CD4-positive, alpha-beta memory T cell (primary cell): ENCODE measurements around the gene PARK7. TPM values are rescaled to one million over a fixed set of nuclear protein-coding genes. Genes with fewer than 3 reads are reported as not detected.

ENCODE experiments used
- CTCF ChIA-PET: fragments of 350-600 bp; sonication (Branson Sonifier 250); formaldehyde crosslinking; loops from one replicate; lab custom pipeline; 2021; ENCODE audit warnings: inconsistent platforms; ENCODE audit not compliant: partially characterized antibody; lab: Charles Lee
- POLR2A ChIA-PET: fragments of 350-600 bp; sonication (Branson Sonifier 250); formaldehyde crosslinking; loops from one replicate; lab custom pipeline; 2021; ENCODE audit not compliant: partially characterized antibody; lab: Charles Lee
- DNase-seq, 5 donors: peaks; one replicate each; pipeline versions ENCODE4 v3.0.0 to v3.0.0-alpha.2; 2020 to 2022; ENCODE audit warnings: mixed read lengths in 1 of 5
- H3K27ac ChIP-seq: one replicate; pipeline ENCODE4 v1.7.0; 2013; ENCODE audit warnings: low read depth, low read length
- H3K27me3 ChIP-seq: 2 replicates; pipeline ENCODE4 v1.7.0; 2013; ENCODE audit warnings: mild to moderate bottlenecking, low read length, moderate library complexity; ENCODE audit not compliant: insufficient read depth
- H3K36me3 ChIP-seq: 2 replicates; pipeline ENCODE4 v1.7.0; 2013; ENCODE audit warnings: mild to moderate bottlenecking, low read length, moderate library complexity; ENCODE audit not compliant: insufficient read depth
- H3K4me1 ChIP-seq: 2 replicates; pipeline ENCODE4 v1.7.0; 2013; ENCODE audit warnings: mild to moderate bottlenecking, low read length, moderate library complexity; ENCODE audit not compliant: insufficient read depth
- H3K4me3 ChIP-seq, 2 donors: one replicate each; pipeline ENCODE4 v1.7.0; 2013; ENCODE audit warnings: low read length in 2 of 2, mild to moderate bottlenecking in 1 of 2
- H3K9me3 ChIP-seq, 2 donors: one replicate each; pipeline ENCODE4 v1.7.0; 2013; ENCODE audit warnings: low read length in 2 of 2, control low read depth in 1 of 2; ENCODE audit not compliant: control insufficient read depth in 1 of 2
- H3K27ac Mint-ChIP-seq, 7 donors: one replicate each; pipeline ENCODE4 v1.8.0; 2020 to 2021; ENCODE audit warnings: mixed read lengths in 7 of 7, mild to moderate bottlenecking in 6 of 7, inconsistent platforms in 3 of 7, moderate library complexity in 3 of 7
- H3K27me3 Mint-ChIP-seq, 2 donors: one replicate each; pipeline ENCODE4 v1.8.0; 2020 to 2021; ENCODE audit warnings: mixed read lengths in 2 of 2
- H3K36me3 Mint-ChIP-seq, 2 donors: one replicate each; pipeline ENCODE4 v1.8.0; 2020 to 2021; ENCODE audit warnings: mixed read lengths in 2 of 2, inconsistent platforms in 1 of 2, mild to moderate bottlenecking in 1 of 2
- H3K4me1 Mint-ChIP-seq, 4 donors: one replicate each; pipeline ENCODE4 v1.8.0; 2020 to 2021; ENCODE audit warnings: mixed read lengths in 4 of 4, mild to moderate bottlenecking in 1 of 4
- H3K4me3 Mint-ChIP-seq, 8 donors: one replicate each; pipeline ENCODE4 v1.8.0; 2020 to 2021; ENCODE audit warnings: mixed read lengths in 8 of 8, mild to moderate bottlenecking in 7 of 8, moderate library complexity in 6 of 8, inconsistent platforms in 3 of 8
- H3K9me3 Mint-ChIP-seq, 8 donors: one replicate each; pipeline ENCODE4 v1.8.0; 2020 to 2021; ENCODE audit warnings: mixed read lengths in 8 of 8, mild to moderate bottlenecking in 5 of 8, inconsistent platforms in 3 of 8, moderate library complexity in 1 of 8
- intact Hi-C: fragments of 100-400 bp; cut with micrococcal nuclease; formaldehyde crosslinking; loops from one replicate; pipeline ENCODE4 v1.15.1; 2023
- polyA plus RNA-seq, 2 donors: library from polyadenylated mRNA; unstranded; fragments of 300-500 nt; fragmentation: Illumina TruSeq; gene quantifications; one replicate each; pipeline ENCODE4 v1.2.3, GENCODE V29; 2021
- total RNA-seq, 2 experiments: library from RNA; stranded (reverse); gene quantifications; one replicate each; pipeline ENCODE4 v1.2.3, GENCODE V29; 2021

Gene PARK7
- total and polyA plus RNA-seq, 4 experiments from 2014 or later = 112 to 381 (median 232) TPM

- H3K4me3 Mint-ChIP-seq = no peak overlapping the region
- ChIA-PET CTCF (interaction anchor here (0.7 to 1.3 kb wide), 2 partner anchors 9 to 385 kb away, joined by 3 to 8 read pairs; no protein-coding TSS in a partner anchor), POLR2A (no interaction called here)
- Histone ChIP-seq H3K4me1 (no peaks in the 10 kb centered on the region), H3K36me3 (peaks cover 41% of the 10 kb centered on the region), H3K9me3 (no peaks in the 10 kb centered on the region), H3K4me3 (no peak overlapping the region), H3K27ac (no peak overlapping the region), H3K27me3 (no peaks in the 10 kb centered on the region)
- intact Hi-C loops = no loop called here
- H3K36me3 Mint-ChIP-seq = peaks cover 34 to 53% of the 10 kb centered on the region in 2 donors
- H3K4me1 Mint-ChIP-seq = peaks cover 5 to 9% (median 7%) of the 10 kb centered on the region in 4 donors
- no peak overlapping the region for H3K27ac Mint-ChIP-seq
- H3K9me3 Mint-ChIP-seq = no peaks in the 10 kb centered on the region
- DNase-seq = no peak
- H3K27me3 Mint-ChIP-seq = no peaks in the 10 kb centered on the region
Observed at GRCh38 chr1:7973086-7973485, 11.6 kb downstream of the PARK7 start.

DNA sequence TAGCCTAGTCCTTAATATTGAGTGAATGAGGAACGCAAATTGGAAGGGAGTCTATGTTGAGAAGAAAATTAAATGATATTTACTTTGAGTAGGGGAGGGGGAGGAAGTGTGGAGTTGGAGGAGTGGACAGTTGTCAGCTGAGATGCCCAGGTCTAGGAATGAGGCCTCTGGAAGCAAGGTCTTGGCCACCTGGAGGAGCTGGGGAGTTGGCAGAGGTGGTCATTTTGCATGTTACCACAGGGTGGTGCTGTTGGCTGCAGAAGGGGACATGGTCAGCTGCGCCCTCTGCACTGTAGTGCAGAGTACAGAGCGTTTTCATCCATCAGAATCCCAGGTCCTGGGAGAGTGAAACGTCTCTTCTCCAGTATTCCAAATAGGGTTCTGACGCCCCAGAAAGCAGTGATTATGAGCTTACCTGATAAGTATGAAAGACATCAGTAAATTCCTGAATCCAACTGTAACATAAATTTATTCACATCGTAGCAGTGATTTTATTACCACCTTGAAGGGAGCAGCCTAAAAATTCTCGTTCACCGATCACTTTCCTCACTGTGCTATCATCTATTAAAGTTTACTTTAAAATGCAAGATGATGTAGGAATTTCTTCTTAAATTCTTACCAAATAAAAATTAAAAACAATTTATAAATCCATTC is 13.8 kb downstream of the PARK7 start:
- H3K4me3 ChIP-seq = no peak overlapping the region
- H3K9me3 ChIP-seq = no peaks in the 10 kb centered on the region
- Mint-ChIP-seq H3K27me3 (no peaks in the 10 kb centered on the region), H3K9me3 (no peaks in the 10 kb centered on the region), H3K36me3 (peaks cover 32 to 56% of the 10 kb centered on the region in 2 donors), H3K4me1 (peaks cover 0 to 8% (median 6%) of the 10 kb centered on the region in 4 donors), H3K27ac (no peak overlapping the region), H3K4me3 (no peak overlapping the region)
- H3K4me1 ChIP-seq = no peaks in the 10 kb centered on the region
- DNase-seq = peak in 1 of 5 donors; percentile 20
- ChIA-PET POLR2A (interaction anchor here (2.1 kb wide), 1 partner anchor 14 kb away, joined by 10 read pairs; the partner anchor contains the start of gene PARK7), CTCF (interaction anchor here (0.7 to 2.7 kb wide), 7 partner anchors 9 to 375 kb away, joined by 3 to 22 read pairs (median 7); partner anchors contain the start of gene PARK7)
- H3K36me3 ChIP-seq = peaks cover 37% of the 10 kb centered on the region
- no peak overlapping the region for H3K27ac ChIP-seq
- intact Hi-C loops = no loop called here
- no peaks in the 10 kb centered on the region for H3K27me3 ChIP-seq

DNA sequence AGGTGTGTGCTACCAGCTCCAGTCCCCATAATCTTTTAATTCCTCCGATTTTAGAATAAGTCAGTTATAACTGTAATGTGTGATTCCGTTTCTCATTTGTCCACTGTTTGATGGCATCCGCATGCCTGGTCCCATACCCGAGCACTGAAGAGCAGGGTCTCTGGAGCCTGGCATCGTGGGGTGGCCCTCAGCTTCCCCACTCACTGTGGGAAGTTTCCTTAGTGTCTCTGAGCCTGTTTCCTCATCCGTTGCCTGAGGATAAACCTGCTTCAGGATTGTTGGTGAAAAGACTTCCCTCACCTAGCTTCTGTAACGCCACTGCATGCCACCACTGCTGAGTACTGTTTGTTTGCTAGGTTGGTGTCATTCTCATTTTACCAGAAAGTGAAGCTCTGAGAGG is 19.5 kb downstream of the PARK7 start:
- Mint-ChIP-seq H3K4me3 (no peak overlapping the region), H3K36me3 (peaks cover 48 to 68% of the 10 kb centered on the region in 2 donors), H3K27me3 (no peaks in the 10 kb centered on the region), H3K27ac (peak overlapping the region in 3 of 7 donors; percentile 38 to 82 (median 47)), H3K4me1 (peaks cover 6 to 10% (median 8%) of the 10 kb centered on the region in 4 donors), H3K9me3 (no peaks in the 10 kb centered on the region)
- Histone ChIP-seq H3K4me3 (no peak overlapping the region), H3K27ac (no peak overlapping the region), H3K36me3 (peaks cover 68% of the 10 kb centered on the region), H3K4me1 (peaks cover 5% of the 10 kb centered on the region), H3K27me3 (no peaks in the 10 kb centered on the region), H3K9me3 (no peaks in the 10 kb centered on the region)
- intact Hi-C loops = no loop called here
- POLR2A ChIA-PET = no interaction called here
- DNase-seq = no peak
- CTCF ChIA-PET = interaction anchor here (0.8 to 3.3 kb wide), 14 partner anchors 8 to 369 kb away, joined by 3 to 10 read pairs (median 6); no protein-coding TSS in a partner anchor

DNA sequence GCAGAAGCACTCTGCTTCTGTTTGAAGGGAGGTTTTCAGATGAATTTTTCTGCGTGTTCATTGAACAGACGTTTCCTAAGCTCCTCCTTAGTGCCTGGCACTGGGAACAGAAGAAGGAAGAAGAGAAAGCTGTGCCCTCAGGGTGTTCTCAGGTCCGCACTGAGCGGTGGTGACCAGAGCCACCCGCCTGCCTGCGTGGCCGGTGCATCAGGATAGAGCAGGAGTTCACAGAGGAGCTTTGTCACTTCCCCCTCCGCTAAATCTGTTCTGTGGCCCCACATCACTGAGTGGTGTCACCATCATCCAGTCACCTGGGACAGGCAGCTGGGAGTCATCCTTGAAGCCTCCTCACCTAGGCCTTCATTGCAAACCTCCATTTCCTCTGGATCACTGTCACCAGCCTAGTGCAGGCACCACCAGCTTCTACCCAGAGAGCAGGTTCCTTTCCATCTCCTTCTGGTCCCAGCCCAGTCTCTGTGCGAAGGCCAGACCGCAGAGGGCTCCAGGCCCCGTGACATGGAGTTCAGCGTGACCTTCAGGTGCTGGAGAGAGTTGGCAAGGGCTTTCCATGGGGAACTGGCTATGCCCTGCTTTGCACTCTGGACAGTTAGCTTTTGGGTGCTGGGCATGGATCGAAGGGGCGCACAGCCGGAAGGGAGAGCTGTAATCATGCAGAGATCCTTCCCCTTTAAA is 21.7 kb downstream of the PARK7 start:
- ChIA-PET CTCF (interaction anchor here (0.6 to 4.3 kb wide), 12 partner anchors 8 to 367 kb away, joined by 3 to 22 read pairs (median 4); partner anchors contain the start of gene PARK7), POLR2A (no interaction called here)
- peaks cover 6 to 10% (median 8%) of the 10 kb centered on the region in 4 donors for H3K4me1 Mint-ChIP-seq
- no peak overlapping the region for H3K27ac ChIP-seq
- H3K27me3 ChIP-seq = no peaks in the 10 kb centered on the region
- H3K36me3 Mint-ChIP-seq = peaks cover 48 to 71% of the 10 kb centered on the region in 2 donors
- intact Hi-C loops = no loop called here
- peaks cover 5% of the 10 kb centered on the region for H3K4me1 ChIP-seq
- H3K36me3 ChIP-seq = peaks cover 63% of the 10 kb centered on the region
- H3K4me3 ChIP-seq = no peak overlapping the region
- no peak overlapping the region for H3K4me3 Mint-ChIP-seq
- H3K27ac Mint-ChIP-seq = peak overlapping the region in 1 of 7 donors; percentile 62
- no peaks in the 10 kb centered on the region for H3K27me3 Mint-ChIP-seq
- no peaks in the 10 kb centered on the region for H3K9me3 ChIP-seq
- DNase-seq = no peak
- H3K9me3 Mint-ChIP-seq = no peaks in the 10 kb centered on the region

DNA sequence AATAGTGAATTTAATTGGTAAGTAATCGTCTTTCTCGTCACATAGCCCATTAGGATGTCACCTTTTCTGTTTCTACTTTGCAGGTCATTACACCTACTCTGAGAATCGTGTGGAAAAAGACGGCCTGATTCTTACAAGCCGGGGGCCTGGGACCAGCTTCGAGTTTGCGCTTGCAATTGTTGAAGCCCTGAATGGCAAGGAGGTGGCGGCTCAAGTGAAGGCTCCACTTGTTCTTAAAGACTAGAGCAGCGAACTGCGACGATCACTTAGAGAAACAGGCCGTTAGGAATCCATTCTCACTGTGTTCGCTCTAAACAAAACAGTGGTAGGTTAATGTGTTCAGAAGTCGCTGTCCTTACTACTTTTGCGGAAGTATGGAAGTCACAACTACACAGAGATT is 23.3 kb downstream of the PARK7 start:
- no peaks in the 10 kb centered on the region for H3K9me3 ChIP-seq
- CTCF ChIA-PET = interaction anchor here (1.2 to 4.3 kb wide), 4 partner anchors 9 to 366 kb away, joined by 5 to 22 read pairs (median 10); no protein-coding TSS in a partner anchor
- no peaks in the 10 kb centered on the region for H3K27me3 ChIP-seq
- peaks cover 52% of the 10 kb centered on the region for H3K36me3 ChIP-seq
- no peak overlapping the region for H3K27ac Mint-ChIP-seq
- H3K9me3 Mint-ChIP-seq = no peaks in the 10 kb centered on the region
- intact Hi-C loops = no loop called here
- H3K4me1 Mint-ChIP-seq = peaks cover 4 to 10% (median 7%) of the 10 kb centered on the region in 4 donors
- POLR2A ChIA-PET = interaction anchor here (1.3 kb wide), 1 partner anchor 426 kb away, joined by 3 read pairs; no protein-coding TSS in a partner anchor
- H3K4me1 ChIP-seq = peaks cover 5% of the 10 kb centered on the region
- no peak overlapping the region for H3K4me3 Mint-ChIP-seq
- DNase-seq = no peak
- no peak overlapping the region for H3K27ac ChIP-seq
- peaks cover 49 to 62% of the 10 kb centered on the region in 2 donors for H3K36me3 Mint-ChIP-seq
- H3K4me3 ChIP-seq = no peak overlapping the region
- no peaks in the 10 kb centered on the region for H3K27me3 Mint-ChIP-seq

GRCh38 chr1:7985851-7986612 is 24.5 kb downstream of the PARK7 start:
- CTCF ChIA-PET = interaction anchor here (1.2 to 4.3 kb wide), 2 partner anchors 11 to 29 kb away, joined by 5 to 22 read pairs; no protein-coding TSS in a partner anchor
- no peaks in the 10 kb centered on the region for H3K9me3 Mint-ChIP-seq
- Histone ChIP-seq H3K9me3 (no peaks in the 10 kb centered on the region), H3K27ac (no peak overlapping the region), H3K27me3 (no peaks in the 10 kb centered on the region), H3K4me1 (peaks cover 5% of the 10 kb centered on the region), H3K4me3 (no peak overlapping the region), H3K36me3 (peaks cover 47% of the 10 kb centered on the region)
- no peak for DNase-seq
- intact Hi-C loops = no loop called here
- H3K36me3 Mint-ChIP-seq = peaks cover 49 to 56% of the 10 kb centered on the region in 2 donors
- H3K27ac Mint-ChIP-seq = peak overlapping the region in 1 of 7 donors; percentile 12
- no peaks in the 10 kb centered on the region for H3K27me3 Mint-ChIP-seq
- POLR2A ChIA-PET = no interaction called here
- H3K4me1 Mint-ChIP-seq = peaks cover 4 to 10% (median 7%) of the 10 kb centered on the region in 4 donors
- no peak overlapping the region for H3K4me3 Mint-ChIP-seq
